ENCODE data around the gene GNAQ.

The GNAQ gene

DNA sequence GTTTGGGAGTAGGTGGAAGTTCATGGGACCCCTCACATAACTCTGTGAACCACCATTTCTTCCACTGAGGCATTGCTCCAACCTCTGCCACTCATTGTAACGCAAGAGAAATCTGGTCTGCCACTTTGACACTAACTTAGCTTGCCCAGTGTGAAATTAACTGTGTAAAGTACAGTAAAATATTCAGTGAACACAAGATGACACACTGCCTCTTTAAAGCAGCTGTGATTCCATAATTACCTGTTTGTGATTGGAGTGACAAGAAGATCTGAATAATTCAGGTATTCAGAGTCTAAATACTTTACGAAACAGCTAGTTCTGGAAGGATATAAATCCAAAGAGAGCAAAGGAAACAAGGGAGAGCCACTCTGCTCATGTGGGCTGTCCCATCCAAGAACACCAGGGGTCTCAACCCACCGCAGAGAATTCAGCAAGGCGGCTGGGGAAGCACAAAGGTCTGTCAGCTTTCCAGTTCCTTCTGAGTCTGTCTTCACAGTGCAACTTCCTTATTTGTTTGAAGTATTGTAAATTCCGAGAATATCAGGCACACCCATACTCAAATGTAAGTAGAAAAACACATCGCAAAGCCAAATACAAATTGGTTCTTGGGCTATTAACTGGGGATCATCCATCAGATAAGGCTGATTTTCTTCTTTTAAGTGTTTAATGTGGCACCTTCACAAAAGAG lies 86.9 kb downstream of the GNAQ start:
- H3K4me3 ChIP-seq (ENCODE audit: low read length): no peak overlapping the region
- TF ChIP-seq ZNF274 (IDR thresholded peaks at IDR 0.05; ENCODE audit: low read depth, low read length): no peak

DNA sequence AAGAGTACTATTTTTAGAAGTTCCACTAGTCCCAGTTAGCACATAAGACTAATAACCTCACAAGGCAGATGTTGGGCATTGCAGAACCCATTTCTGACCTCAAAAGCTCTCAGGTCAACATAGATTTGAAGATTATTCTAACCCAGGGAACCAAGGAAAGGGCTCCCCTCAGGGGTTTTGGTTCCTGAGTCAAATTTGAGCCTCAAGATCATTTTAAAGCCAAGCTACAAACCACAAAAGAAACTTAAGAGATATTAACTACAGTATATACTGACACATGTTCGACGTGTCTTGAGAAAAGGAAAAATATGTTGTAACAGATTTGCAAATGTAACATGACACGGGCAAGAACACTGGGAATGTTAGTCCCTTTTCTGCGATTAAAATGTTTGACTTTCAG lies 88.6 kb downstream of the GNAQ start:
- H3K4me3 ChIP-seq (ENCODE audit: low read length): no peak overlapping the region
- TF ChIP-seq ZNF274 (IDR thresholded peaks at IDR 0.05; ENCODE audit: low read depth, low read length): no peak

DNA sequence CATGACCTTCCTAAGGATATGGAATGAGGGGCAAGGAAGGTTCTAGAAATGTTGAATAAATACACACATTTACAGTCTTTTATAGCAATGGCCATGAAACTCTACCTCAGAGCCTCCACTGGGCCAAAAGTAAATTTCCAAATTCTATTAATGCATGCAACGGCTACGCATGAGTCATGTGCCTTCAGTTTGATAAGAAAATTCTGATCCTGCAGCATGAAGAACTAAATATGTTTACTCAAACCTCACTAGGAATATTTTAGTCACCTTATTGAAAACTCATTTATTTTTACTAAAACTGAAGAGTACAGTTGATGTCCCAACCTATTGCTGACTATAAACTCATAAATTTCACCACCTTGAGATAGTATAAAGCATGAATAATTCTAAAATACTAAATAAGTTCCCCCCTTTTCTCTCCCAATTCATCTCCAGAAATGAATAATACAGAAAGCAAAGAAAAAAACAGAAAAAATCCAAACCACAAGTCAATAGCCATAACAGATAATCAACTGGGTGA lies 92.4 kb downstream of the GNAQ start:
- no peak for TF ChIP-seq ZNF274 (IDR thresholded peaks at IDR 0.05; ENCODE audit: low read depth, low read length)
- no peak overlapping the region for H3K4me3 ChIP-seq (ENCODE audit: low read length)

DNA sequence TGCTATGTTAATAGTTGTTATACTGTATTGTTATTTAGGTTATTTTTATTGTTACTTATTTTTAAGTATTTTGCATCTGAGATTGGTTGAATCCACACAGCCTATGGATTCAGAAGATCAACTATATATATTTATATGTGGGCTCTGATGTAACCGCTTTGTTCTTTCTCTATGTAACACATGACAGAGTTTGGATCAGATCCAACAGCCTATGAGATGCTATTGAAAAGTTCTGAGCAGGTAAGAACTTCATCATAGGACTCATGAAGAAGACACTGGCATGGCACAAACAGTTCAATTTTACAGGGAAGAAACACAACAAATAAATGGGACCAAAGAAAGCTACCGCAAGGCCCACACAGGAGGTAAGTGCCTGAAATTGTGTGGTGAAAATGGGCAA lies 93.4 kb downstream of the GNAQ start:
- TF ChIP-seq ZNF274 (IDR thresholded peaks at IDR 0.05; ENCODE audit: low read depth, low read length): no peak
- no peak overlapping the region for H3K4me3 ChIP-seq (ENCODE audit: low read length)

DNA sequence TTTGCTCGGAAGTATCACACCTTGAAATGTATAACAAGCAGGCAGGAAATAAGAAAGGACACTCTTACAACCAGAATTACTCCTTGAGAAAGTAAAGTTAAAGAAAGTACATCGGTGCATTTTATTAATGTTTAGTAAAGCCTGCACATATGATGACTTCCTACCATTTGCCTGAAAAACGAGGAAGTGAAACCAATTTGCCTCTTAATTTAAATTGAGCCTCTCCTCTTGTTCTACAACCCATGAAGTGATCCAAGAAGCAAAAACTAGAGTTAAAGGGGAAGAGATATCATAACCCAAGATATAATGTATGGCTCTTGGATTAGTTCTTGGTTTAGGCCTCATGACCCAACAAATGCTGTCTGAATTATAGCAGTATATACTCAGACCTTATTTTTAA lies 95.6 kb downstream of the GNAQ start:
- no peak for TF ChIP-seq ZNF274 (IDR thresholded peaks at IDR 0.05; ENCODE audit: low read depth, low read length)
- H3K4me3 ChIP-seq (ENCODE audit: low read length): no peak overlapping the region

DNA sequence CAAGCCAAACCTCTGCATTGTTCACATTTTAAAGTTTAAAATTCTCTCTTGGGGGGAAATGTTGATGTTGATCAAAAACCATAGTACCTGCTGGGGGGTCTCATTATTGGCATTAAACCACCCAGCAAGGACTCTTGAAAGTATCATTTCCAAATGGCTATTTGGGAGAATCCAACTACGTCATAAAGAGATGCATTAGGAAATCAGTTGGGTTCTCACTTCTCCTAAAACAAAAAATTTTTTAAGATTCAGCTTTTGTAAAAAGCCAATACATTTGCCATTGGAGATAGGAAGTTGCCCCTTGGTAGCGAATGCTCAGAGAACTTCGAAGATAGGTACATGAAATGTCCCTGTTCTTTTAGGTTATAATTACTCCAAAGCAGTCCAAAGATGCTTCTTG lies 96.4 kb downstream of the GNAQ start:
- no peak for TF ChIP-seq ZNF274 (IDR thresholded peaks at IDR 0.05; ENCODE audit: low read depth, low read length)
- H3K4me3 ChIP-seq (ENCODE audit: low read length): no peak overlapping the region

DNA sequence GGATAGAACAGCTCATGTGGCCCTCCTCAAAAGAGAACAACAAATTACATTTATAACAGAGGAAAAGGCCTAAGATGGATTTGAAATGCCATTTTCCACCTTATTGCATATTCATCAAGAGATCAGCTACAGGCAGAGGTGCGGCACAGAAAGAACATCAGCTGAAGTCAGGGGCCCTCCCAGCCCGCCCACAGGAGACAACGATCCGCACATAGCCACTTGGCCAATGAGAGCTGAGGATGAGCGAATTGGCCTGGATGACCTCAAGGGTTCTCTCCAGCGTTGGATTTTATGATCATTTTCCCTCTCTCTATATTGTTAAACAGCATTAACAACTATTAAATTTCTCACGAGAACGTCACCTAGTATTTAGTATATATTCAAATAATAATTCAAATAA lies 97.6 kb downstream of the GNAQ start:
- no peak for TF ChIP-seq ZNF274 (IDR thresholded peaks at IDR 0.05; ENCODE audit: low read depth, low read length)

DNA sequence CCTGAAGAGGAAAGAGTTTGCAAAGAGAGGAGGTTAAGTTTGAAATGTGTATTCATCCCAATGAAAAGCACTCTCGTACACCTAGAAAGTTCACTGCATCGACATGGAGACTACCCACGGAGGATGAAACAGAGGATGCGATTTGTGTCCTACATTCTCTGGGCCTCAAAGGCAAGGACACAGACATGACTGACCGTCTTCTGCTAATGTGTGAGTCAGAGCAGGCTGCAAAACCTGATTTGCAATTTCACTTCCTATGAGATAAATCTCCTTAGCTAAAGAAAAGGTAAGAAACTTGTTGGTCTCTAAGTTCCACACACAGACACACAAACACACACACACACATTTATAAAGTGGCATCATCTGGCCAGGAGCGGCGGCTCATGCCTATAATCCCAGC lies 98.6 kb downstream of the GNAQ start:
- H3K4me3 ChIP-seq (ENCODE audit: low read length): no peak overlapping the region
- TF ChIP-seq ZNF274 (IDR thresholded peaks at IDR 0.05; ENCODE audit: low read depth, low read length): no peak

More for the DNA sequence above, 97.6 kb downstream of the GNAQ start:
- no peak overlapping the region for H3K4me3 ChIP-seq (ENCODE audit: low read length)

DNA sequence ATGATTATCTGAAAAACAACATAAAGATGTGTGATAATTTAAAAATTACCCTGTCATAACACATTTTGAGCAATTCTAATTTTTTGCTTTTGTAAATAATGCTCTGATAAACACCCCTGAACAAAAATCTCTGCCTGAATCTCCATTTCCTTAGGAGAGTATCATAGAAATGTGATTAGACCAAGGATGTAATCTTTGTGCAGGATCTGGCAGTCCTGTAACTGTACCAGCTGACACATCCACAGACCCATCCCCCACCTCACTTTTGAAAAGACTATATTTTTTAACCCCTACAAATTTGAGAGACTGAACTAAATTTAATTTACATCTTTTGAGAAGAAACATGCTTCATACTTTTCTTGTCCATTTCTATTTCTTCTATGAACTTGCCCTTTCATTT lies 101.7 kb downstream of the GNAQ start:
- no peak overlapping the region for H3K4me3 ChIP-seq (ENCODE audit: low read length)
- no peak for TF ChIP-seq ZNF274 (IDR thresholded peaks at IDR 0.05; ENCODE audit: low read depth, low read length)

DNA sequence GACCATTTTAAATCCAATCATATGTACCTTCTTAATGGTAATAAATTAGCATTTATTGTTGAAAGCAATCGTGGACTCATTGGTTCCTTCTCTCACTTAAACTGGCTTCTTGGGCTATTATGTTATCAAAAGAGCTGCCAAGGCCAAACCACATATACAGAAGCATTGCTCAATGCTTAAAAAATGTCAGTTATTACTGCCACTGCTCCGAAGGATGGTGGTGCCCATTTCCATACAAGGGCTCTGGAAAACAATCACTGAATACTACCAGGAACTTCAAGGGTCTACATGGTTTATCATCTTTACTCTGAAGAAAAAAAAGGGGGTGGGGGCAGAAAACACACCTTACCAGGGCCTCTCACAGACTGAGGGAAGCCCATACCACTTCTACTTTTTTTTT lies 104.3 kb downstream of the GNAQ start:
- TF ChIP-seq ZNF274 (IDR thresholded peaks at IDR 0.05; ENCODE audit: low read depth, low read length): no peak
- H3K4me3 ChIP-seq (ENCODE audit: low read length): no peak overlapping the region

DNA sequence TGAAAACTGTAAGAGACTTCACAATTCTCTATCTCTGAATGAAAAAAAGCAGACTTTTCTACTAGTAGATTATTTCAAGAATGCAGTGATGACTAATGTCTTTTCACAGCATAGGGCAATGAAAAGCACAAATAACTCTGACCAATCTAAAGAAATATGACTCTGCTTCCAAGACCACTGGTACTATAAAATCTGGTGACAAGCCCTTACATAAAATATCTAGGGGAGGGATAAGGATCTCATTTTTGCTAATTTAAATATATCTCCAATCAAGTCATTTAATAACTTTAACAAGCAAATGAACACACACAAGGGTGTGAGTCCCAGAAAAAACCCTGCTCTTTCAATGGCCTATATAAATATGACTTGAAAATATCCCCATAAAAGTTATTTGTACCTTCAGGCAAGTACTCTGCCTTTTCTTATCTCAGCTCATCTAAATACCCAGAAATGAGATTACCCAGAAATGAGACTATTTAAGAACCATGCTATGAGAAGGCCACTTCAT lies 105.2 kb downstream of the GNAQ start:
- no peak overlapping the region for H3K4me3 ChIP-seq (ENCODE audit: low read length)
- no peak for TF ChIP-seq ZNF274 (IDR thresholded peaks at IDR 0.05; ENCODE audit: low read depth, low read length)

DNA sequence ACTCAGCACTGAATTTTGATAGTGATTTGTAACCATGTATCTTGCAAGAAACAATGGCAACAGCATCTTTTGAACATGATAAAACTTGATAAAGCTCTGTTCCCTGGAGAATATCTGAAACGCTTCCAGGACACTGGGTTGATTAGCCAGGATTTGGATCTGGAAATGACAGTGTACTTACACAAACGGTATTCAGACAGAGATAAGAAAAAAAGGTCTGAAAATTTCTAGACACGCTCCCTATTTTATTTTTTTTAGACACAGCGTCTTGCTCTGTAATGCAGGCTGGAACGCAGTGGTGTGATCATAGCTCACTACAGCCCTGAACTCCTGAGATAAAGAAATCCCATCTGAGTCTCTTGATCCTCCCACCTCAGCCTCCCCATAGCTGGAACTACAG lies 109.0 kb downstream of the GNAQ start:
- H3K4me3 ChIP-seq (ENCODE audit: low read length): no peak overlapping the region
- no peak for TF ChIP-seq ZNF274 (IDR thresholded peaks at IDR 0.05; ENCODE audit: low read depth, low read length)

DNA sequence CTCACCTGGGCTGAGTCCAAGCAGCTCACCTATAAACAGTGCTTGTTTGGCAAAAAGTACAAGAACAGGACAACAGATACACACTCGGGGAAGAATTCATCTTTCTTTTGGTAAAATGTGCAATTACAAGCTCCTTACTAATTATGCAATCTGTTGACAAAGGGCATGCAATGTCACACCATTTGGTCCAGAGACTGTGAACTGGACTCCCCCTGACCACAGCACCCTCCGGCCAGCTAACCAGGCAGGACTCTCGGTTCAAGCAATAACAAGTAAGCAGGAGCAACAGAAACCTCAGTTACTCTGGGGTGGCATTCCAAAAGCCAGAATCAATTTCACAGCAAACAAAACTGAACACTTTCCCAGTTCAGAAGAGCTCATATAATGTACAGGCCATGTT lies 113.8 kb downstream of the GNAQ start:
- no peak overlapping the region for H3K4me3 ChIP-seq (ENCODE audit: low read length)
- no peak for TF ChIP-seq ZNF274 (IDR thresholded peaks at IDR 0.05; ENCODE audit: low read depth, low read length)

DNA sequence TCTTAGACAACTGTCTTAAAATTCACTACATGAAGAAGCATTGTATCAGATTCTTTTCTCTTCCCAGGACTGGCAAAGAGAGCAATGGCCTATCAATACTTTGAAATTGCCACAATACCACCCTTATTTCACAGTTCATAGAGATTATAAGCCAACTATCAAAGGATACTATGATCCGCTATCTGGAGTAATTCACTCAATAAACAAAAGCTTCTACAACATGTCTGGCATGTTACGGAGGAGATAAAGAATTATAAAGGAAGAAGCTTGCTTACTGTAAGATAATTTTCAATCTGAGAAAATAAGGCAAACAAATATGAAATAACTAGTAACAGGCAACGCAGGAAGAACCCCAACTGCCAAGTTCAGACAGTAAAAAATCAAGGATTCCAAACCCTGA lies 114.8 kb downstream of the GNAQ start:
- no peak overlapping the region for H3K4me3 ChIP-seq (ENCODE audit: low read length)
- no peak for TF ChIP-seq ZNF274 (IDR thresholded peaks at IDR 0.05; ENCODE audit: low read depth, low read length)

DNA sequence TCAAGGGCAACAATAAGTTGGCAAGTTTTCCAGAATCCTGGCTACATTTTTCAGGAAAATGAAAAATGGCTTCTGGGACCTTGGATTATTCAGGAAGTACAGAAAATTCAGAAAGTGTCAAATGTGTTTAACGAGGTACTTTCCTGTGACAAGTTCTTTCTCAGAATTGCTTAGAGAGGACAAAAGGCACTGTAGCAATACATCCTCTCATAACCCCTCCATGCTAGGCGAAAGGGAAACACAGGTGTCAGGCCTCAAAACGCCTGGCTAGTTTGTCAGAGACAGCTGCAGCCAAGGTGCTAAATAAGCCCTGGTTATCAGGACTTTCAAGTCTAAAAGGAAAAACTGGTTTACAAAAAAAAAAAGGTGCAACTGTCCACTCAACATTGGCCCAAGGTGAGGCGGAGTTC lies 115.2 kb downstream of the GNAQ start:
- TF ChIP-seq ZNF274 (IDR thresholded peaks at IDR 0.05; ENCODE audit: low read depth, low read length): no peak
- H3K4me3 ChIP-seq (ENCODE audit: low read length): no peak overlapping the region

DNA sequence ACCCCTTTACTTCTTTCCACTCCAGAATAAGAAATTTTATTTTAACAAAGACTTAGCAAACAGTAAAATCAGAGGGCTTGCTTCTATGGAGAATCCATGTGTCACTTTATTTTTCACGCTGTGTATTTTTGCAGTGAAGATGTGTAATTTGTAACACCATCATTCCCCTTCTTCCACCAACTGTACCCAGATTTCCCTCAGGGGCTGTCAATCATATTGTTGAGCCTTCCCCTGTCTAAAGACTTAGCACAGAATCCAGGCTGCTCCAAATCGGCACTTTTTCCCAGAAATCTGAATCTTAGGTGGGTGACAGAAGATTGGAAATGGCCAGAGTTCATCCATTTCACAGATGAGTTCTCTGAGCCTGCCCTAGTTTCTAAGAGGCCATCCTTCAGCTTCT lies 115.9 kb downstream of the GNAQ start:
- no peak for TF ChIP-seq ZNF274 (IDR thresholded peaks at IDR 0.05; ENCODE audit: low read depth, low read length)

More for the DNA sequence above, 115.9 kb downstream of the GNAQ start:
- H3K4me3 ChIP-seq (ENCODE audit: low read length): no peak overlapping the region

All from GM08714 (cell line).